CD4-positive, alpha-beta T cell treated with Interleukin-12 subunit alpha and Interleukin-12 subunit beta, for 1 hour (primary cell): Measurements from ENCODE around the gene TCP11L2.
"Not testable (repeated sequence)": the region's sequence is repeated elsewhere in the genome, so short reads cannot be mapped to it uniquely, and the experiment has no call there.

Experiments used
- DNase-seq: peaks from one replicate; pipeline ENCODE4 v3.0.0-alpha.2; 2020

TCP11L2 gene

DNA sequence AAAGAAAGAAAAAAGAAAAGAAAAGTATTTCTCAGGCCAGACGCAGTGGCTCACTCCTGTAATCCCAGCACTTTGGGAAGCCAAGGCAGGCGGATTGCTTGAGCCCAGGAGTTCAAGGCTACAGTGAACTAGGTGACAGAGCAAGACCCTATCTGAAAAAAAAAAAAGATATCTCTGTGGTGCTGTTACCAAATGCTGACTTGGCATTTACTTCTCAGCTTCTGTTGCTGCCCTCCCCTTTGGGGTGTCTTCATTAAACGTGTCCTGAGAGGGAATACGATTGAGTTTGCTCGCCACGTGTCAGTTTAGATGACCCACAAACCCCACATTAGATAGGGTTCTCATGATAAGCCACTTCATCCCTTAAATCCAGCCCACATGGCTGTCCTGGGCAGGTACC lies 50.6 kb downstream of the TCP11L2 start:
- no peak for DNase-seq

GRCh38 chr12:106357549-106358395 lies 55.2 kb downstream of the TCP11L2 start, which contains the start of gene POLR3B:
Gene POLR3B (plus strand): TSS chr12:106357748. CDS start chr12:106357880, 132 bp downstream.
- DNase-seq, result peak; percentile 96

- no peak for DNase-seq
Observed at GRCh38 chr12:106358396-106359241, 56.1 kb downstream of the TCP11L2 start.

DNA sequence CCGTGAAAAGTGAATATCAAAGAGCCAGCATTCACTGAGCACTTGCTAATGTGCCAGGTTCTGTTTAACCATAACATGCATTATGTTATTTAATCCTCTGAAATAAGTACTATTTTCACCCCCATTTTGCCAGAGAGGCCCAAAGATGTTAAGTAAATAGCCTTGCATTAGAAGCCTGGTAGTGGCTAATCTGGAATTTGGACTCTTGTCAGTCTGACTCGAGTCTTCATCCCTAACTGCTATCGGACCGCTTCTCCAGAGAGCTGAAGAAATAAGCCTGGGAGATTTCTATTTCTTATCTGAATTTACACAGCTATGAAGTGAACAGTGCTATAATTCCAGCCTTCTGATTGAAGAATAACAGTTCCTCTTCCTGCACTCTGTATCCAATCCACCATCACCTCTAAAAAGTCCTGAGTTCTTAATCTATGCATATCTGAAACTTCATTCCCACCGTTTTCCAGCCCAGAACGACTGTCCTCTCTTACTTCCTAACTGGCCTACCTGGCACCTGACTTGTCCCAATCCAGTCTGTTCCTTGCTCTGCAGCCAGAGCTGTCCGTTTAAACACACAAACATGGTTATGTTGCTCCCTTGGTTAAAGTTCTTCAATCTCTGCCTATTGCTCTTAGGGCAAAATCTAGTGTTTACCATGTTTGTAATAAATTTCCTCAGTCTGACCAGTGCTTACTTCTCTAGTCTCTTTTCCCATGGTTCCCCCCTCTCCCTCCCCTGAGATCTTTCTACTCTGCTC lies 57.3 kb downstream of the TCP11L2 start:
- no peak for DNase-seq

DNA sequence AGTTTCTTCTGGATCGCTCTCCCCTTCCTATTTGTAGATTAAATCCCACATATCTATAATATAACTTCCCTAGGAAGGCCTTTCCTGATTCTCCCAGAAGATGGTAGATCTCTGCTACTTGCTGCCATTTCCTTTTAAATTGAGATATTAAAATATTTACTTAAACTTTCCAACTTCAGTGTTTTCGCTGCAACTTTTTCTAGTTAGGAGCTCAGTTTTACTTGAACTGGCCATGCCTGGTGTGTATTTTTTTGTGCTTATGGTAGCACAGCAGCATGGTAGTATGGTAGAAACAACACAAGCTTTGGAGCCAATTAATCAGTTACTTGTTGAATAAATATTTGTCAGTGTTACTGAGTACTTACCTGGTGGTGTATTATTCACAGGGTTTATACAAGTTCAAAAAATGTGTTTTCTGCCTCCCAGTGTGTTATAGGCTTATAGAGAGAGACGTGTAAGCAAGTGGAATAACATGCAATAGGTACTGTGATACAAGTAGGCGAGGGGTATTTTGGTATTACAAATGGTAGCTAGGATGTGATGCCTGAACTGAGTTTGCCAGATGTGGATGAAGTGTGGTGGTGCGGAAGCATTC lies 58.0 kb downstream of the TCP11L2 start:
- no peak for DNase-seq

DNA sequence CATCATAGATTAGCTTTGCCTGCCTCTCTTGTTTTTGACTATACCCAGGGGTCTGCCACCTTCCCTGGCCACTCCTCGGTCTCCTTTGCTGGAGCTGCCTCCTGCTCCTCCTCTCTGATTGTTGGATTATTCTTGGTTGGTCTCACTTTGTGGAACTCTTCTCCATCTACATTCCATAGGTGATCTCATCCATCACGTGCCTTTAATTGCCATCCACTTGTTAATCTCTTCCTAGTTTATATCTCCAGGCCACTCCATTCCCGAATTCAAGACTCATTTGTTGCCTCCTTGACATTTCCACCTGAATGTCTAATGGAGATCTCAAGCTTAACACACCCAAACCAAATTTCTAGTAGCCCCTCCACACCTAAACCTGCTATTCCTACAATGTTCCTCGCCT lies 60.4 kb downstream of the TCP11L2 start:
- no peak for DNase-seq

DNA sequence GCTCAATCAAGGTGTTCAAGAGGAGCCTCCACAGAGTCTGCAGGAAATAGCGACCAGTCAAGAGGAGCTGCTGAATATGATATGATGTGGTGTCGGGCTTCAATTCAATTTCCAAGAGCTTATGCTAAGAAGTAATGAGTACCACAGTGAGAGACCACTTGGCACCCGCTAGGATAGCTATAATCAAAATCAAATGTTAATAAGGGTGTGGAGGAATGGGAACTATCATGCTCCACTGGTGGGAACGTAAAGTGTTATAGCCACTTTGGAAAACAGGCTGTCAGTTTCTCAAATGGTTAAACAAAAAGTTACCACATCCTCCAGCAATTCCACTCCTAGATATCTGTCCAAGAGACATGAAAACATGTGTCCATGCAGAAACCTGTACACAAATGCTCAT lies 61.7 kb downstream of the TCP11L2 start:
- no peak for DNase-seq

DNA sequence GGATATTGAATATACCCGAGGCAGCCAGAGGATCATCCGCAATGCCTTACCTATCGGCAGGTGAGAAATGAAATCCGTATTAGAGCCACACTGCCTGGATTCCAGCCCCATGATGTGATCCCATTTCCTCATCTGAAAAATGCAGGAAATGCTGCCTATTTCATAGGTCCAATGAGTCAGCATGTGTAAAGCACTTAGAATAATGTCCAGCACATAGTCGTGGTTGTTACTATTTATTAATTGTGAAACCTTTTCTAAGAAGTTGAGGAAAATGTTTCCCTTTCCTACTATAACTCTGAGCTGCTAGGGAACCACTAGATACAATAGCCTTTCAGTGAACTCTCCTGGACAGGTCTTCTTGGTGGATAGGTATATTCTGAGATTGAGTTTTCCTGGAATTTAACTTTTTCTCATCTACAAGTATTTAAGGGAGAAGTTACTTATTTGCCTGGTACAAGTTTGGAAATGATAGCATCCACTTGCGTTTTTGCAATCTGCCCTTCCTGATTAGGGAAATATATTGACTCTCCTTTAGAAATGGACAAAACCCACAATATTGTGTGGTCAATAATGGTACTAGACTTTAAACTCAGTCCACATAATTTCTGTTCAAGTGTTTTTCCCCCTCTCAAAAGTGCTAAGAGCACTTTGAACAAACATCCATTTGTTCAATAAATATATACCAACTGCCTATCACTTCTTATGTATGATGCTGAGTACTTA lies 67.3 kb downstream of the TCP11L2 start:
- DNase-seq, result no peak

DNA sequence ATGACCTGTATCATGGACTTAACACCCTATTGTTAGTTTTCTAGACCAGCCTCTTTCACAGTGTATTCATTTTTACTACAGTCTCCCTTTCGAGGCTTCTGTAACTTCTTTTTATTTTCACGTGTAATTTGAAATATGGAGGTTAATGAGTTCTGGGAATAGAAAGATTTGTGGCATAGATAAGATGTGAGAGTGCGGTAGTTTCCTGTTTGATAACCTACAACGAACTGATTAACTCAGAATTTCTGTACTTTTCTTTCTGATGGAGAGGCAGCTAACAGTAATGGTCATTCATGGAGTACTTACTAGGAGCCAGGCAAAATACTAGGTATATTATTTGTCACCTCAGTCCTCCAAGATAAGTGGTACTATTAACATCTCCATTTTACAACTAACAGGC lies 76.3 kb downstream of the TCP11L2 start:
- no peak for DNase-seq

DNA sequence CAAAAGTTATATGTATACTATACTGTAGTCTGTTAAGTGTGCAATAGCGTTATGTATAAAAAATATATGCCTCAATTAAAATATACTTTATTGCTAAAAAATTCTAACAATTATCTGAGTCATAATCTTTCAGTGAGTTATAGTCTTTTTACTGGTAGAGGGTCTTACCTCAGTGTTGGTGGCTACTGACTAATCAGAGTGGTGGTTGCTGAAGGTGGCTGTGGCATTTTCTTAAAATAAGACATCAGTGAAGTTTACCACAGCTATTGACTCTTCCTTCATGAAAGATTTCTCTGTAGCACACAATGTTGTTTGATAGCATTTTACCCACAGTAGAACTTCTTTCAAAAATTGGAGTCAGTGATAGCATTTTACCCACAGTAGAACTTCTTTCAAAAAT lies 78.4 kb downstream of the TCP11L2 start:
- no peak for DNase-seq

DNA sequence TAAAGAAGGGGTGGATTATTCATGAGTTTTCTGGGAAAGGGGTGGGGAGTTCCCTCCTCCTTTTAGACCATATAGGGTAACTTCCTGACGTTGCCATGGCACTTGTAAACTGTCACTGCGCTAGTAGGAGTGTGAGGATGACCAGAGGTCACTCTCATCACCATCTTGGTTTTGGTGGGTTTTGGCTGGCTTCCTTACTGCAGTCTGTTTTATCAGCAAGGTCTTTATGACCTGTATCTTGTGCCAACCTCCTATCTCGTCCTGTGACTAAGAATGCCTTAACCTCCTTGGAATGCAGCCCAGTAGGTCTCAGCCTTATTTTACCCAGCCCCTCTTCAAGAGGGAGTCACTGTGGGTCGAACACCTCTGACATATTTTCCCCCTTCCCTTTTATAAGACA lies 79.3 kb downstream of the TCP11L2 start:
- not testable (repeated sequence) for DNase-seq

- DNase-seq, result no peak
Observed at GRCh38 chr12:106386813-106387535, 84.4 kb downstream of the TCP11L2 start.

GRCh38 chr12:106387848-106388377 lies 85.4 kb downstream of the TCP11L2 start:
- no peak for DNase-seq

DNA sequence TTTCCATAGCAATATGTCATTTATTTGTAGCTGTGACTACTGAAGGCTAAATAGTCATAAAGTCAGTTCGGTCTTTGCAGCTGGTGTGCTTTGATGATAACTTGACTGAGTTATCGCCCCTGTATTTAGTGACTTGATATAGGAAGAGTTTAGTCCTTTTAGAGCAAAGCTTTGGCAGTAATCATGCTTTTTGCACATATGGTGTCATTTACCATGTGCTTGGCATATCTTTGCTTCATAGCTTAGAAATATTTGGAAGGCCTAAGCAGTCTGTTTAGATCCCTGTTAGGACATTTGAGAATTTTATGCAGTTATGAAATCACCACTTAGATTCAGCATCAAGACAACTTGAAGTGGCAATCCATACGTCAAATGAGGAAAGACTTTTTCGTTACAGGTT lies 86.6 kb downstream of the TCP11L2 start:
- no peak for DNase-seq

DNA sequence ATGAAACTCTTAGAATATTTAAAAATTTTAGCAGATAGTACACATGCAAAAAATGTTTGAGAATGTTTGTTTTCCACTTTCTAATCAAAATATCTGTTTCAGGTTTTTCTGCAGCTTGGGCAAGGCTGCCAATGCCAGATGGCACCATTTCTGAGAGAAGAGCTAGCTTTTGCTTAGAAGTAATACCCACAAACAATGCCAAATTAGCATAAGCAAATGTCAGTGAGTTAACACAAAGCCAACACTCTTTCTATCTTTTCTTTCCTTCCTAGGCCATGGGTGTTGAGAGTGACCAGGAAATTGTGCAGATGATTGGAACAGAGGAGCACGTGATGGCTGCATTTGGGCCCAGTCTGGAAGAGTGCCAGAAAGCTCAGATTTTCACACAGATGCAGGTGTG lies 90.2 kb downstream of the TCP11L2 start:
- DNase-seq, result no peak
